Testis (tissue), 2 donors: ENCODE data around the gene RSF1.

Source experiments
- CTCF ChIP-seq, 3 experiments: fragments of 450-650 bp in 2 of 3; fragments of 200-600 bp in 1 of 3; sonication (generic) in 1 of 3; IDR thresholded peaks; one replicate each; pipeline ENCODE4 v1.5.1; 2016 to 2019; ENCODE audit warnings: antibody characterized with exemption in 3 of 3, mild to moderate bottlenecking in 2 of 3, moderate library complexity in 1 of 3
- POLR2A ChIP-seq: fragments of 450-650 bp; IDR thresholded peaks from one replicate; pipeline ENCODE4 v1.6.1; 2017; ENCODE audit warnings: antibody characterized with exemption, mild to moderate bottlenecking, moderate library complexity

GRCh38 chr11:77617892-77618291, 202.6 kb downstream of the RSF1 start:
- TF ChIP-seq POLR2A (no peak), CTCF (IDR thresholded peaks at IDR 0.05) (no peak)
